ENCODE results near the gene FBRSL1. TPM values are rescaled to one million over a fixed set of nuclear protein-coding genes. Genes with fewer than 3 reads are reported as not detected.

Gene FBRSL1
- total RNA-seq, 4 donors from 2014 or later: 5.9 to 16.0 (median 9.4) TPM

DNA sequence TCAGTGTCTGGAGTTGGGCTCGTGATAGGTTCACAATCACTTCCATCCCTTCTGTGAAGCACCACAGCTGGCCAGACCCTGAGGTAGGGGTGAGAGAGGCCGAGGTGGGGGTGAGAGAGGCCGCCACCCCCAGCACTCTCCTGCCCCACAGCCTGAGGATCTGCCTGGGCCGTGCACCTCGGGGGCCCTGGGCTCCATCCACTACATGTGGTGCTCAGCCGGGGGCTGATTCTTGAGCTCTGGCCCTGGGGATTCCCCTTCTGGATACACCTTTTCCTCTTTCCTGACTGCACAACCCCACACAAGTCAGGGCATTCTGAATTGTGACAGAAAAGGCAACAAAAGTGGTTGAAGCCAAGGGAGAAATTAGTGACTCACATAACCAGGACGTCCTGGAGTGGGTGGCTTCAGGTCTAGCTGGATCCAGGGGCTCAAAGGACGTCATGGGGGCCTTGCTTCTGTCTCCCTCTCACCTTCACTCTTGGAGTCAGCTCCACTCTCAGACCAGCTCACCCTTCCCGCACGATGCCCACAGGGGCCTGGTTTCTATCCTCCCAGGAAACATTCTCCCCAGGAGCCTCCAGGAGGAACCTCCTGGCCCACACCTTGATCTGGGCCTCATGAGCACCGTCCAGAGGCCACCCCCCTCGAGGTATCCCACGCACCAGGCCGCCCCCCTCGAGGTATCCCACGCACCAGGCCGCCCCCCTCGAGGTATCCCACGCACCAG, 12.1 kb upstream of the FBRSL1 start:
- DNase-seq (ENCODE audit: low spot score): no peak
- no peak for ATAC-seq (ENCODE audit: low FRiP score)
- TF ChIP-seq, protein P1, sequence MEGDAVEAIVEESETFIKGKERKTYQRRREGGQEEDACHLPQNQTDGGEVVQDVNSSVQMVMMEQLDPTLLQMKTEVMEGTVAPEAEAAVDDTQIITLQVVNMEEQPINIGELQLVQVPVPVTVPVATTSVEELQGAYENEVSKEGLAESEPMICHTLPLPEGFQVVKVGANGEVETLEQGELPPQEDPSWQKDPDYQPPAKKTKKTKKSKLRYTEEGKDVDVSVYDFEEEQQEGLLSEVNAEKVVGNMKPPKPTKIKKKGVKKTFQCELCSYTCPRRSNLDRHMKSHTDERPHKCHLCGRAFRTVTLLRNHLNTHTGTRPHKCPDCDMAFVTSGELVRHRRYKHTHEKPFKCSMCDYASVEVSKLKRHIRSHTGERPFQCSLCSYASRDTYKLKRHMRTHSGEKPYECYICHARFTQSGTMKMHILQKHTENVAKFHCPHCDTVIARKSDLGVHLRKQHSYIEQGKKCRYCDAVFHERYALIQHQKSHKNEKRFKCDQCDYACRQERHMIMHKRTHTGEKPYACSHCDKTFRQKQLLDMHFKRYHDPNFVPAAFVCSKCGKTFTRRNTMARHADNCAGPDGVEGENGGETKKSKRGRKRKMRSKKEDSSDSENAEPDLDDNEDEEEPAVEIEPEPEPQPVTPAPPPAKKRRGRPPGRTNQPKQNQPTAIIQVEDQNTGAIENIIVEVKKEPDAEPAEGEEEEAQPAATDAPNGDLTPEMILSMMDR (IDR thresholded peaks at IDR 0.05): no peak

DNA sequence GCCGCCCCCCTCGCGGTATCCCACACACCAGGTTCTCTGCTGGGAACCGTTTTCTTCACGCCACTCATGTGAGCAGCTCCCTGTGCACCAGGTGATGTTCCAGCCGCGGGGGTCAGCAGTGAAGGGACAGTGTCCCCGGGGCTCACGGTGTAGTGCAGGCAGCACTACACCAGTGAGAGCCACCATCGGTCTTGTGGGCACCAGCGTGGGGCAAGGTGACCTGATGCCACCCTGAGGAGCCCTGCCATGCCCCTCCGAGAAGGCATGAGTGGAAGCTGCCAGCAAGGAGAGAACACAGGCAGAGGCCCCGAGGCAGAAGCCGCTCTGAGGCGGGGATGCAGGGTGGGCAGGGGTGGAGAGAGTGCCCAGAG, 11.5 kb upstream of the FBRSL1 start:
- ATAC-seq (ENCODE audit: low FRiP score) (no peak), DNase-seq (ENCODE audit: low spot score) (no peak)
- TF ChIP-seq, protein P1 (IDR thresholded peaks at IDR 0.05): no peak

DNA sequence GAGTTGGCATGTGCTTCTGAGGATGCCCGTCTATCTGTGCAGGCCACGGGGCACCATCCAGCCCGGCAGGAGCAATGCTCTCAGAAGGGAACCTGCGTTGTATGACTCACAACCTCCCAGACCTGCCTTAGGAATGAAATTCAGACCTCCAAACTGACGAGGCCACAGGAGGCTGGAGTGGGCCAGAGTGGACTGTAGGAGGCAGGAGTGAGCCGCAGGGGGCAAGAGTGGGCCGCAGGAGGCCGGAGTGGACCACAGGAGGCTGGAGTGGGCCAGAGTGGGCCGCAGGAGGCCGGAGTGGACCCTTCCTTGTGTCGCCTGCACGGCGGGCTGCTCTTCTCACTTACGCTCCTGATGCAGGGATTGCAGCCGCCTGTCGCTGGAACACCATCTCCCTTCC, 11.1 kb upstream of the FBRSL1 start:
- DNase-seq (ENCODE audit: low spot score): no peak
- no peak for ATAC-seq (ENCODE audit: low FRiP score)
- TF ChIP-seq, protein P1 (IDR thresholded peaks at IDR 0.05): no peak

DNA sequence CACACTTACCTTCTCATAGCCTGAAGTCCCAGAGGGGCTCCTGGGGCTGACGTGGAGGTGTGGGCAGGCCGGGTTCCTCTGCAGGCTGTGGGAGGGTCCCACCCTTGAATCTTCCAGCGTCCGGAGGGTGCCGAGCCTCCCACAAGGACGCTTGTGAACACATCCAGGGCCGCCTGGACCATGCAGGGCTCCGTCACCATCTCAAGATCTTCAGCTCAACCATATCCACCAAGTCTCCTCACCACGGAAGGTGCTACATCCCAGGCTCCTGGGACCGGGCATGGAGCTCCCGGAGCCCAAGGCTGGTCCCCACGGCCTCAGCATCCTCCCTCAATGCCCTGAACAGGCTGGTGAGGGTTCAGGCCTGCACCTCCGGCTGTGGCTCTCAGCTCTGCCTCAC, 10.7 kb upstream of the FBRSL1 start:
- ATAC-seq (ENCODE audit: low FRiP score) (no peak), DNase-seq (ENCODE audit: low spot score) (no peak)
- TF ChIP-seq, protein P1 (IDR thresholded peaks at IDR 0.05): no peak

DNA sequence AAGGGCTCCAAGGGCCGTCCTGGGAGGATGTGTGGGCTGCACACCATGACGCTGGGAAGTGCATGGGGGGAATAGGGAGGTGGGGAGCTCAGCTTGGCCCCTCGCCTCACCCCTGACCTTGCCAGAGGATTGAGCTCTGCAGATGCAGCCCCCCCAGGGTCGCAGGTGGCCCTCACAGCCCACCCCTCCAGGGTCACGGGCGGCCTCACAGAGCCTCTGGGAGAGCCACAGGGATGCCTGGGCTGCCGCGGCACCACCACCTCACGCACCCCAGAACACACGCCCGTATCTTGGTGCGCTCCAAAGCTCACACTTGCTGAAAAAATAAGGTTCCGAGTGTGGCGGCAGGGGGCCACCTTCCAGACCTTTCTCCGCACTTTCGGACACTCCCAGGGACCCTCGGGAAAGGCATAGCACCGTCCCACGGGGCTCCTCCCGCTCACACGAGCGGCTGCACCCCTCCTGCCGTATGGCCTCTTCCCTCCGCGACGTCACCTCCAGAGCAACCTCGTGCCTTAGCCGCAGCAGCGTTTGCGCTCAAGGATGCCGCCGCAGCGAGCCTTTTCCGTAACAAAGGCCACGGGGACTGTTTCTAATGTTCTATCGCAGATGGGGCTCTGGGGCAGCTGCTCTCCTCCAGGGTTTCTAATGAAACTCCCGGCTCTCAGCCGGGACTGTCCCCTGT, 9.9 kb upstream of the FBRSL1 start:
- TF ChIP-seq, protein P1 (IDR thresholded peaks at IDR 0.05): no peak
- no peak for ATAC-seq (ENCODE audit: low FRiP score)
- no peak for DNase-seq (ENCODE audit: low spot score)

DNA sequence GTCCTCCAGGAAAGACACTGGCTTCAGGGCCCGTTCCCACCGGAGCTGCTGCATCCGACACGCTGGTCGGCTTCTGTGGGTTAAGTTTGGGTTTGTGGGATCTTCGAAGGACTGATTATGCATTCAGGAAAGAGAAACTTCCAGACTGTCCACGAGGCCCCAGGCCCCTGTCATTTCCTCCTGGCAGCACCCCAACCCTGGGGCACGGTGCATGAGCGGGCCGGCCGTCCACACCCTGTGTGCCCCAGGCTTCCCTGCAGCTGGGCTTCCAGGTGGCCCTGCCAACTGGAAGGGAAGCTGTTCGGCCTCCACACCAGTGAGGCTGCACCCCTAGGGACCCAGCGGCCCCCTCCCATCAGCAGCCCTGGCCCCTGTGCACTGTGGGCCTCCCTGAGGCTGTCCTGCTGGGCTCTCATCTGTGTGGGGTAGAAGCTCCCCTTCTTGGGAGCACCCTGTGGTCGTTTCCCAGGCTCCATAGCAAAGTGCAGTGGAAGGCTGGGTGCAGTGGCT, 9.3 kb upstream of the FBRSL1 start:
- DNase-seq (ENCODE audit: low spot score) (no peak), ATAC-seq (ENCODE audit: low FRiP score) (no peak)
- TF ChIP-seq, protein P1 (IDR thresholded peaks at IDR 0.05): no peak

DNA sequence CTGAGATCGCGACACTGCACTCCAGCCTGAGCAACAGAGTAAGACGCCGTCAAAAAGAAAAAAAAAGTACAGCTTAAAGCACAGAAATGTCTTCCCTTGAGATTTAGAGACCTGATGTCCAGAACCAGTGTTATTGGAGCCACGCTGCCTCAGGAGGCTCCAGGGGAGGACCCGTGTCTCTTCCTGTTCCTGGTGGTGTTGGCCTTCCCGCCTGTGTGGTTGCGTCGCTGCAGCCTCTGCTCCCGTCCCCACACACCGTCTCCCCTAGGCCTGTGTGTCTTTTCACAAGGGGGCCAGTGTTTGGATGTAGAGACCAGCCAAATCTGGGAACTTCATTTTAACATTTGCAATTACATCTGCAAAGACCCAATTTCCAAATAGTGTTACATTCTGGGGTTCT, 8.6 kb upstream of the FBRSL1 start:
- no peak for ATAC-seq (ENCODE audit: low FRiP score)
- no peak for DNase-seq (ENCODE audit: low spot score)
- TF ChIP-seq, protein P1 (IDR thresholded peaks at IDR 0.05): no peak
